NCI-H1930 (cell line): ENCODE measurements around the gene S100A3.
A peak's percentile ranks its signal among the peaks of the same experiment; 100 is the strongest.

Experiments
- DNase-seq, 2 experiments: peaks; one replicate each; lab custom pipeline; 2025; lab: John Stamatoyannopoulos, UW

The S100A3 gene

GRCh38 chr1:153547560-153548551, 1.2 kb downstream of the S100A3 start:
- no peak for DNase-seq

DNA sequence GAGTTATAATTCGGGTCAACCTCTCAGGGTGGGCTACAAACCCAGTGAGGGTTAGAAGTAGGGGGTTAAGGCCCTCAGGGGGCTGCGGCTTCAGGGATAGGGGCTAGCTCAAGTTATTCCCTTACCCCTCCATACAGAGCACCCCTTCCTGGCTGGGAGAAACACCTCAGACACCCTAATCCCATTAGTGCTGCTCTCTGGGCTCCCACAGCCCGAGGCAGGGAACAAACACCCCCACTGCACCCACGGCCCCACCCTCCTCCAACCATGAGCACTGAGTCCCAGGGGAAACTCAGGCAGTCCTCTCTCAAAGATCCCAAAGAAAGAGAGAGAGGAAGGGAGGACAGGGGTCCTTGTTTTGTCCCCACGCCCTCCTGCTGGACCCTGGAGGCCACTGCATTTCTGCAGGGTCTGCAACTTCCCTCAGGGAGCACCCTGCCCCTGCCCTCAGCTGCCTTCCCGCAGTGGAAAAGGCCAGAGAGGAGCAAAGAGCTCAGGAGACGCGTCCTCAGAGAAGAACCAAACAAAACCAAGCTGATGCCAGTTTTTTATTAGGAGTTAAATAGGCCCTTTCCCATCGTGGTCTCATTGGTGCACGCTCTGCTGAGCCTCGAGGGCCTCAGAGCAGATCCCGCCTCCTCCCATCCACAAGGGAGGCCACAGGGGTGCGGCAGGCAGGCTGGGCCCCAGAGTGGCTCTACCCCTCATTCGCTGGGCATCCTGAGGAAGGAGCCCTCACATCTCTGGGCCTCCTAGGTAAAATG, 2.1 kb downstream of the S100A3 start:
- no peak for DNase-seq

DNA sequence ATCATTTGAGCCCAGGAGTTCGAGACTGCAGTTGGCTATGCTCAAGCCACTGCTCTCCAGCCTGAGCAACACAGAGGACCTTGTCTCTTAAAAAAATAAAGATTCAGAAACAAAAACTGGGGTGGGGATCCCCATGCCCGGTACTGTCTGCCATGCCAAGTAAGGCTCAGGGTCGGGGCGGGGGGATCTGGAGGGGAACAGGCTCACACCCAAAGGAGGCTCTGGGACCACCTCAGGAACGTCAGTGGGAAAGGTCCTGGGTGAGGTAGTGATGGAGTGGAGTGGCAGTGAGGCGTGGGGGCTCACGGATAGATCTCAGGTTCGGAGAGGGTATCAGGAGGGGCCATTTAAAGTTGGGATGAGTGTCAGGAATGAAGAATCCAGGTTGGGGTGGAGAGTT, 2.7 kb downstream of the S100A3 start:
- no peak for DNase-seq

GRCh38 chr1:153545067-153546055, 3.7 kb downstream of the S100A3 start, which contains the start of gene S100A4:
TSS of gene S100A4 (minus strand) at chr1:153545806. CDS start at chr1:153544794, 1,012 bp downstream.
- no peak for DNase-seq

DNA sequence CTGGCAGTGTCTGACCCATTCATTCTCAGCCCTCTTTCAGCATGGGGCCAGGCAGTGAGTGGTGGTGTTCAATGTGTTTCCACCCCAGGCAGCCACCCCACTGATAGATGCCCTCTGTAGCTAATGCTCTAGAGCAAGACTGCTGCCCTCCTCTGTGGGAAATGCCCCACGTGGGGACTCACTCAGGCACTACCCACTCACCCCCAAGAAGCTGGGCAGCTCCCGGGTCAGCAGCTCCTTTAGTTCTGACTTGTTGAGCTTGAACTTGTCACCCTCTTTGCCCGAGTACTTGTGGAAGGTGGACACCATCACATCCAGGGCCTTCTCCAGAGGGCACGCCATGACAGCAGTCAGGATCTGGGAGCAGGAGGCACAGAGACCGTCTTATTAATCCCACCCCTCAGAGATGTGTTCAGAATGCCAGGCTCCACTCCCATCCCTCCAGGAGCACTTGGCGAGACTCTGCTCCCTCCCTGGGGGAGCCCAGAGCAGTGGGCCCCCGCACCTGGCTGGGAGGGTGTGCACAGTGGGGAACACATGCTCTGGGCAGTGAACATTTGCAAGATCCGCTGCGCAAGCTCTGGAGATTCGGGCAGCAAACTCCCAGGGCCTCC, 4.5 kb downstream of the S100A3 start:
- no peak for DNase-seq

GRCh38 chr1:153543736-153544135, 5.3 kb downstream of the S100A3 start:
- no peak for DNase-seq

DNA sequence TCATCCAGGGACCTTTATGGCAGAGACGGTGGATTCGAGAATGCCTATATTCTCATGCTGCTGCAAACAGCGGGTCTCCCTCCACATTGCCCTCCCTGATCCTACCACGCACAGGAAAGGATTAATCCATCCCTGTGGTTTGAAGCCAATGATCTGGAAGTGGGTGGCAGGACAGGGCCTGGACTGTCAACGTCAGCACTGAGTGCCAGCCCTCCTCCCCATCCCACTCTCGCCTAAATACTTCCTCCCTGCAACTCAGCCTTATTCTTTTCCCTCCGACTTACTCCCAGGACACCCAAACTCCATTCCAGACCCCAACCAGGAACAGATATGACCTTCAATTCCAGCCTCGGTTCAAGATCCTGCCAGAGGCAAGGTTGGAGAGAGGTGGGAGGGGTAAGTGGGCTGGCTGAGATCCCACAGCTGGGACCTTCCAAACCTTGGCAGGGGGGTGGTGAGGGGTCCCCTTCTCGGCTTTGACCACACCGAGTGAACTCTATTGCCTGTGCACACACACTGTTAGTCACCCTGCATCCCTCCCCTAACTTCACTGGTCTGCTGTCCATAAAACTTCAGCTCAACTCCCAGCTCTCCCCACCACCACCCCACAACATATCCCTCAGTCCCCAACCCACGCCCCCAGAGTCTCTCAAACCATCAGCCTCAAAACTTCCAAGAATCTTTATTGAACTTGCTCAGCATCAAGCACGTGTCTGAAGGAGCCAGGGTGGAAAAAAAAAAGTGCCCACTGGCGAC, 5.9 kb downstream of the S100A3 start:
- DNase-seq: no peak

DNA sequence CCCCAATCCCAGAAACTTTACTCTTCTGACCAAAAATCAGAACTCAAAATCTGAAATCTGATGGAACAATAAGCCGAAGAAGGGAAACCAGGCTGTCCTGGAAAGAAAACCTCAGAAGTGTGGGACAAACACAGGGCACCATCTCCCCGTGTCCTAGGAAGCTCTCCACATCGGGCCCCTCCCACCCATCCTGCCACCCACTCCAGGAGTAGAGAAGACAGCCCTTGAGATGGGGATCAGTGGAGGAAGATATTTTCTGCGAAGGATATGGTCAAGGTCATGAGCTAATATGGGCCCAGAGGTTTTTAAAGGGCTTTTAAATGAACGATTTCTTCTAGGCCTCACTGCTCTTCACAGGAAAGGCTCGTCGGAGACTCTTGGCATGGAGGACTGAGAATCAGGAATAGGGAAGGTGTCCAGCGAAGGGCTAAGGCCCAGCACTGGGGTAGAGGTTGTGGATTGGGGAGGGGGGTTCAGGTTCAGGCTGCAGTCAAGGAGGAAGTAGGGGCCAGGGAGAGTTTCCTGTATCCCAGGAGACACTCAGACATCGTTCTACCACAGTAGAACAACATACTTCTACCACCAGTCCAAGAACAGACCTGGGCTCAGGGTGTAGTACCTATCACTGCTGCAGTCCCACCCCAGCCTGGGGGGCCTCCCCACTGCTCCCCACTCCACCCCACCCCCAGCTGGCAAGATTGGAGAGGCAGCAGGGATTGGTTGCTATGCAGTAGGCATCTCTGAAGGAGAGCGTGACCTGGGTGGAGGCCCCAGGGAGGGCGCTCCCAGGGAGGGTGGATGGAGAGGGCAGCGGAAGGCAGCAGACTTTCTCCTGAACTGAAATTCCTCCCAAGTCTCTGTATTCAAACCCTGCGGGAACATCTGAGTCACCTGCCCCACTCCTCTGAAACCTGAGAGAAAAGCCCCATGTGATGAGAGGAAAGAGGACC, 7.1 kb downstream of the S100A3 start:
- no peak for DNase-seq

GRCh38 chr1:153540394-153541361, 8.4 kb downstream of the S100A3 start, which contains the start of gene S100A5:
TSS of gene S100A5 (minus strand) at chr1:153540934. CDS start at chr1:153540191, 743 bp downstream.
- no peak for DNase-seq

- DNase-seq: no peak
Observed at GRCh38 chr1:153539395-153540093, 9.5 kb downstream of the S100A3 start.

DNA sequence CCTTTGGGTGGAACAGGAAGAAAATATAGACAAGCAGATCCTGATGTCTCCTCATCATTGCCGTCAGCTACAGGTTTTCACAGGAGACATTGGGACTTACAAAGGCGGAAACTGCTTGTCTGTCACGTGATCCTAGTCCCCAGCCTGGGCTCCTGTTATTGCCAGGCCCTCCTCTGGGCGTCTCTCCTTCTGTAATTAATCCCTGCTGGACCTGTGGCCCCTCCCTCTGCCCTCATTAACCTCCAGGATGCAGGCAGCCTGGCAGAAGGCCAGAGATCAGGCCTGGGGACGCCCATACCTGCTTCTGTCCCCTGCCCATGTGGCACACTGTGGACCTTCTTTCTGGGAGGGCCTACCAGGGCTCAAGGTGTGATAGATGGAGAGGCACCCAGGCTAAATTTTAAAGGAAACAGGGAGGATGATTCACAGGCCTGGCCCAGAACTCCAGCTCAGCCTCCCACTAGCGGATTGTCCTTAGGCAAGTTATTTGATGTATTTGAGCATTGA, 10.7 kb downstream of the S100A3 start:
- DNase-seq: no peak

- DNase-seq: no peak
Observed at GRCh38 chr1:153537376-153537730, 11.7 kb downstream of the S100A3 start.

DNA sequence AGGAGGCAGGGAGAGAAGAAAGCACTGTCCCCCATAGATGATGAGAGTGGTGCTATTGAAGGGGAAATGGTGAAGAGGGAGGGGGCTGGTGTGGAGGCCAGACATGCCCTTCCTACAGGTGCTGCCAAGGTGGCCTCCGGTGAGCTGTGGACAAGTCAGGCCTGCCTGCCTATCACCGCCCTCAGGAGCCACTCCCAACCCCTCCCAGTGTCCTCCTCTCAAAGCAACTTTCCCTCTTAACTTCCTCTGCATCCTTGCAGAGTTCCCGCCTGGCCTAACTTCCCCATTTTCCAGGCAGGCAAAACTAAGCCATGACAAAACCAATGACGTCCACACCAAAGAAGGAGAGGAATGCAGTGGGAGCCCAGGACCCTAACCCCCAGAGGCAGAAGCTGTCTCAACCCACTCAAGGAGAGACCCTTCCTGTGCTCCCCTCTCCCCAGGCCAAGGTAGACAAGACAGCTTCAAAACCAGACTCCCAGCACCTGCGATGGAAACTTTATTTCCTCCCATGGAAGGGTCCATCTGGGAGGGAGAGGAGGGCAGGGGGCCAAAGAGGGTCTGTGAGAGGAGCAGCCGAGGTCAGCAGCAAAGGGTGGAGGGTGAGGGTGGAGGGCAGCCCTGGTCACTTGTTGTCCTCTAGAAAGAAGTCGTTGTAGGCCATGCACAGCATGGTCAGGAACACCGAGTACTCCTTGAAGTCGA, 12.2 kb downstream of the S100A3 start:
- no peak for DNase-seq

DNA sequence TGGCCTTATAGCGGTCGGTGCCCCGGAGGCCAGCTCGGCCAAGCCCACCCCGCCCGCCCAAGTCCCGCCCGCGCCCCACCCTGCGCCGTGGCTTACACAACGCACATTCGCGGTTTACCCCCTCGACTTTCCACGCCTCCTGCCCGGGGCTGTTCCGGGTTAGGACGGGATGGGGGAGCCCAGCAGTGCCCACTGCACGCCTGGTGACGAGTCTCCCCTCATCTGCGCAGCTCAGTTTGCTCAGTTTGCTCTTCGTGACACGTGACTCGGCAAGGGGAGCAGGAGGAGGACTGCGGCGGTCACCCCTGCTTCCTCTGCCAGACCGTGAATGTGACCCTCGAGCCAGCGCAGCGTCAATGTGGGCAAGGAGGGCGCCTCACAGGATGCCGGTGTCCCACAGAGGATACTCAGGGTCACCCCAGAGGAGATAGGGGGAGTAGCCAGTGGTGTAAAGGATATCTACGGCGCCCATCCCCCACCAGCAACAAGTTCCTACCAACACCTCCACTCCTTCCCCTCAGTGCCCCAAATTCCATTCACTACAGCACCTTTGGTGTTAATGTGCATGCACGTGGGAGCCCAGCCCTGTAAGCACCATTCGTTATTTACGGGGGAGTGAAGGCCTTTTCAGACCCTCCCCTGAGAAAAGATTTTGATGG, 12.9 kb downstream of the S100A3 start:
- DNase-seq: peak in 1 of 2 experiments; percentile 8

GRCh38 chr1:153535242-153536011, 13.6 kb downstream of the S100A3 start, which contains the start of gene S100A6:
TSS of gene S100A6 (minus strand) at chr1:153535991. CDS start at chr1:153535339, 652 bp downstream.
- no peak for DNase-seq
